HEK293 (cell line): Measurements from ENCODE around the gene PITX1.

ENCODE experiments used
- EGR2 ChIP-seq: fragments of 450-650 bp; formaldehyde crosslinking; IDR thresholded peaks from 2 replicates; pipeline ENCODE4 v1.5.1; 2016; ENCODE audit warnings: low read depth, missing biosample characterization, missing genetic modification characterization
- GFI1B ChIP-seq: fragments of 450-650 bp; formaldehyde crosslinking; IDR thresholded peaks from 2 replicates; pipeline ENCODE4 v1.5.1; 2016; ENCODE audit warnings: missing biosample characterization, missing genetic modification characterization
- GLIS2 ChIP-seq: fragments of 450-650 bp; formaldehyde crosslinking; IDR thresholded peaks from 2 replicates; pipeline ENCODE4 v1.5.1; 2016; ENCODE audit warnings: missing biosample characterization, missing genetic modification characterization
- HOXC10 ChIP-seq: sonication (generic); formaldehyde crosslinking; IDR thresholded peaks from 2 replicates; pipeline ENCODE4 v1.8.1; 2023; ENCODE audit warnings: mild to moderate bottlenecking, missing genetic modification reagents
- IKZF3 ChIP-seq: fragments of 450-650 bp; IDR thresholded peaks from 2 replicates; pipeline ENCODE4 v1.5.0; 2018; ENCODE audit warnings: missing biosample characterization, mild to moderate bottlenecking, missing genetic modification characterization, moderate library complexity
- KLF10 ChIP-seq: fragments of 450-650 bp; IDR thresholded peaks from 2 replicates; pipeline ENCODE4 v1.5.1; 2018; ENCODE audit warnings: missing biosample characterization, mild to moderate bottlenecking, missing genetic modification characterization
- MYNN ChIP-seq: fragments of 450-650 bp; formaldehyde crosslinking; IDR thresholded peaks from 2 replicates; pipeline ENCODE4 v1.5.1; 2016; ENCODE audit warnings: missing biosample characterization, missing genetic modification characterization, borderline replicate concordance
- SETDB1 ChIP-seq: IDR thresholded peaks from one replicate; pipeline ENCODE4 v1.6.1; 2017; ENCODE audit warnings: mild to moderate bottlenecking, low read length, moderate library complexity, mixed read lengths; ENCODE audit not compliant: insufficient read length
- YY1 ChIP-seq: fragments of 450-650 bp; formaldehyde crosslinking; IDR thresholded peaks from 2 replicates; pipeline ENCODE4 v1.5.1; 2018; ENCODE audit warnings: missing biosample characterization, missing genetic modification characterization
- ZBTB26 ChIP-seq: fragments of 450-650 bp; formaldehyde crosslinking; optimal IDR thresholded peaks from 2 replicates; pipeline ENCODE3; 2016; ENCODE audit warnings: missing biosample characterization, mild to moderate bottlenecking, missing genetic modification characterization
- ZBTB48 ChIP-seq: fragments of 450-650 bp; formaldehyde crosslinking; IDR thresholded peaks from 2 replicates; pipeline ENCODE4 v1.5.1; 2016; ENCODE audit warnings: missing biosample characterization, missing genetic modification characterization
- ZEB2 ChIP-seq: fragments of 450-650 bp; formaldehyde crosslinking; IDR thresholded peaks from 2 replicates; pipeline ENCODE4 v1.5.1; 2016; ENCODE audit warnings: missing biosample characterization, missing genetic modification characterization
- ZFHX2 ChIP-seq: fragments of 450-650 bp; formaldehyde crosslinking; conservative IDR thresholded peaks from 2 replicates; pipeline ENCODE4 v1.5.1; 2016; ENCODE audit warnings: missing biosample characterization, missing genetic modification characterization
- ZNF121 ChIP-seq: fragments of 450-650 bp; formaldehyde crosslinking; IDR thresholded peaks from 2 replicates; pipeline ENCODE4 v1.5.1; 2016; ENCODE audit warnings: missing biosample characterization, missing genetic modification characterization
- ZNF19 ChIP-seq: fragments of 450-650 bp; formaldehyde crosslinking; IDR thresholded peaks from 2 replicates; pipeline ENCODE4; 2016; ENCODE audit warnings: missing biosample characterization, missing genetic modification characterization, low read depth
- ZNF221 ChIP-seq: fragments of 450-650 bp; formaldehyde crosslinking; IDR thresholded peaks from 2 replicates; pipeline ENCODE4 v1.5.1; 2017; ENCODE audit warnings: missing biosample characterization, missing genetic modification characterization, borderline replicate concordance
- ZNF266 ChIP-seq: fragments of 450-650 bp; formaldehyde crosslinking; IDR thresholded peaks from 2 replicates; pipeline ENCODE4 v1.5.1; 2016; ENCODE audit warnings: missing biosample characterization, missing genetic modification characterization, low read depth
- ZNF274 ChIP-seq, 2 experiments: fragments of 200-500 bp in 1 of 2; fragments of 450-650 bp in 1 of 2; sonication (Bioruptor generic) in 1 of 2; formaldehyde crosslinking in 1 of 2; IDR thresholded peaks; 2 replicates each; pipeline versions ENCODE4 v1.5.1 to v1.6.1; 2014 to 2016; ENCODE audit warnings: borderline replicate concordance in 1 of 2, inconsistent platforms in 1 of 2, low read length in 1 of 2, missing biosample characterization in 1 of 2, missing genetic modification characterization in 1 of 2
- ZNF292 ChIP-seq: fragments of 450-650 bp; formaldehyde crosslinking; IDR thresholded peaks from 2 replicates; pipeline ENCODE4 v1.5.1; 2016; ENCODE audit warnings: low read depth, missing biosample characterization, missing genetic modification characterization, borderline replicate concordance
- ZNF311 ChIP-seq: fragments of 450-650 bp; formaldehyde crosslinking; IDR thresholded peaks from 2 replicates; pipeline ENCODE4 v1.5.1; 2017; ENCODE audit warnings: missing biosample characterization, missing genetic modification characterization, borderline replicate concordance
- ZNF341 ChIP-seq: fragments of 450-650 bp; formaldehyde crosslinking; IDR thresholded peaks from 2 replicates; pipeline ENCODE4; 2016; ENCODE audit warnings: low read depth, missing biosample characterization, missing genetic modification characterization
- ZNF416 ChIP-seq: fragments of 450-650 bp; formaldehyde crosslinking; IDR thresholded peaks from 2 replicates; pipeline ENCODE4 v1.5.1; 2016; ENCODE audit warnings: missing biosample characterization, missing genetic modification characterization
- ZNF510 ChIP-seq: fragments of 450-650 bp; formaldehyde crosslinking; IDR thresholded peaks from 2 replicates; pipeline ENCODE4 v1.5.1; 2018; ENCODE audit warnings: mild to moderate bottlenecking, missing genetic modification characterization, missing biosample characterization; ENCODE audit not compliant: insufficient replicate concordance
- ZNF558 ChIP-seq: fragments of 450-650 bp; formaldehyde crosslinking; IDR thresholded peaks from 2 replicates; pipeline ENCODE4 v1.5.1; 2016; ENCODE audit warnings: missing biosample characterization, missing genetic modification characterization
- ZNF560 ChIP-seq: fragments of 450-650 bp; formaldehyde crosslinking; IDR thresholded peaks from 2 replicates; pipeline ENCODE4 v1.5.1; 2017; ENCODE audit warnings: missing biosample characterization, missing genetic modification characterization, borderline replicate concordance
- ZNF610 ChIP-seq: fragments of 450-650 bp; formaldehyde crosslinking; IDR thresholded peaks from 2 replicates; pipeline ENCODE4 v1.5.1; 2016; ENCODE audit warnings: missing biosample characterization, missing genetic modification characterization, borderline replicate concordance
- ZNF626 ChIP-seq: fragments of 450-650 bp; sonication (Bioruptor Pico); formaldehyde crosslinking; IDR thresholded peaks from 2 replicates; pipeline ENCODE4 v1.5.1; 2018; ENCODE audit warnings: missing biosample characterization, missing genetic modification characterization, inconsistent platforms
- ZNF645 ChIP-seq: fragments of 450-650 bp; formaldehyde crosslinking; IDR thresholded peaks from 2 replicates; pipeline ENCODE4; 2016; ENCODE audit warnings: missing biosample characterization, missing genetic modification characterization
- ZNF654 ChIP-seq: fragments of 450-650 bp; formaldehyde crosslinking; IDR thresholded peaks from 2 replicates; pipeline ENCODE4 v1.5.1; 2016; ENCODE audit warnings: low read depth, missing biosample characterization, missing genetic modification characterization
- ZNF677 ChIP-seq: fragments of 450-650 bp; IDR thresholded peaks from 2 replicates; pipeline ENCODE4 v1.5.0; 2018; ENCODE audit warnings: missing biosample characterization, mild to moderate bottlenecking, missing genetic modification characterization, moderate library complexity
- ZNF701 ChIP-seq: fragments of 450-650 bp; formaldehyde crosslinking; IDR thresholded peaks from 2 replicates; pipeline ENCODE4 v1.5.1; 2016; ENCODE audit warnings: missing biosample characterization, missing genetic modification characterization
- ZNF707 ChIP-seq: fragments of 450-650 bp; formaldehyde crosslinking; IDR thresholded peaks from 2 replicates; pipeline ENCODE4 v1.5.1; 2016; ENCODE audit warnings: missing biosample characterization, missing genetic modification characterization
- ZNF777 ChIP-seq: fragments of 450-650 bp; formaldehyde crosslinking; IDR thresholded peaks from 2 replicates; pipeline ENCODE4 v1.5.1; 2017; ENCODE audit warnings: missing biosample characterization, missing genetic modification characterization, borderline replicate concordance
- ZNF837 ChIP-seq: fragments of 450-650 bp; formaldehyde crosslinking; IDR thresholded peaks from 2 replicates; pipeline ENCODE4 v1.5.1; 2016; ENCODE audit warnings: missing biosample characterization, missing genetic modification characterization
- ZNF843 ChIP-seq: fragments of 450-650 bp; formaldehyde crosslinking; IDR thresholded peaks from 2 replicates; pipeline ENCODE4 v1.5.1; 2016; ENCODE audit warnings: missing biosample characterization, missing genetic modification characterization
- ZSCAN23 ChIP-seq: fragments of 450-650 bp; formaldehyde crosslinking; IDR thresholded peaks from 2 replicates; pipeline ENCODE4 v1.5.1; 2016; ENCODE audit warnings: missing biosample characterization, missing genetic modification characterization
- ZSCAN4 ChIP-seq: fragments of 450-650 bp; formaldehyde crosslinking; IDR thresholded peaks from 2 replicates; pipeline ENCODE4 v1.5.1; 2017; ENCODE audit warnings: missing biosample characterization, missing genetic modification characterization

The PITX1 gene

GRCh38 chr5:135034236-135034962, 371 bp upstream of the PITX1 start (continued):
- no peak; the same call in 1 of the 2 replicates for TF ChIP-seq MYNN (tag by site-specific recombination)
- peak; percentile 54; the same call in 1 of the 2 replicates for TF ChIP-seq ZNF610 (tag by site-specific recombination)
- no peak for TF ChIP-seq ZNF701 (tag by site-specific recombination)
- no peak for TF ChIP-seq ZNF645 (tag by site-specific recombination)
- TF ChIP-seq ZSCAN4 (tag by site-specific recombination), result no peak
- TF ChIP-seq ZNF837 (tag by site-specific recombination), result no peak
- TF ChIP-seq ZNF221 (tag by site-specific recombination), result no peak
- TF ChIP-seq ZNF626, result no peak
- no peak for TF ChIP-seq ZNF558 (tag by site-specific recombination)
- TF ChIP-seq ZNF266 (tag by site-specific recombination), result no peak
- no peak; the same call in 1 of the 2 replicates for TF ChIP-seq ZNF843
- TF ChIP-seq ZBTB48 (tag by site-specific recombination), result peak; percentile 46; the same call in 1 of the 2 replicates
- TF ChIP-seq ZNF677 (tag by site-specific recombination), result no peak
- no peak for TF ChIP-seq SETDB1
- TF ChIP-seq ZNF654 (tag by site-specific recombination), result no peak
- no peak for TF ChIP-seq ZNF121 (tag by site-specific recombination)
- TF ChIP-seq ZNF292 (tag by site-specific recombination), result no peak
- TF ChIP-seq HOXC10 (CRISPR knock-in tag), result no peak
- peak; percentile 90 for TF ChIP-seq ZNF341 (tag by site-specific recombination)
- no peak for TF ChIP-seq ZNF416 (tag by site-specific recombination)
- peak; percentile 69; the same call in 1 of the 2 replicates for TF ChIP-seq GLIS2 (tag by site-specific recombination)
- TF ChIP-seq ZNF311 (tag by site-specific recombination), result no peak
- no peak for TF ChIP-seq GFI1B (tag by site-specific recombination)
- no peak for TF ChIP-seq YY1 (tag by site-specific recombination)
- TF ChIP-seq EGR2 (tag by site-specific recombination), result peak; percentile 58
- TF ChIP-seq KLF10 (tag by site-specific recombination), result no peak; the same call in 1 of the 2 replicates
- TF ChIP-seq ZNF707, result no peak
- peak; percentile 45; the same call in 1 of the 2 replicates for TF ChIP-seq ZFHX2
- TF ChIP-seq ZNF510, result no peak
- peak; percentile 88 for TF ChIP-seq IKZF3 (tag by site-specific recombination)
- TF ChIP-seq ZEB2 (tag by site-specific recombination), result peak; percentile 94
- no peak for TF ChIP-seq ZSCAN23 (tag by site-specific recombination)
- TF ChIP-seq ZBTB26 (tag by site-specific recombination), result peak; percentile 83
- no peak for TF ChIP-seq ZNF274 (IDR thresholded peaks at IDR 0.05; ENCODE audit: low read length)
- no peak for TF ChIP-seq ZNF274 (tag by site-specific recombination; IDR thresholded peaks at IDR 0.05; ENCODE audit: borderline replicate concordance)
- peak; percentile 82; the same call in 1 of the 2 replicates for TF ChIP-seq ZNF777 (tag by site-specific recombination)
- no peak for TF ChIP-seq ZNF560 (tag by site-specific recombination)
- no peak for TF ChIP-seq ZNF19 (tag by site-specific recombination)
